ENCODE results near the gene PCBP3. TPM values are rescaled to one million over a fixed set of nuclear protein-coding genes. Genes with fewer than 3 reads are reported as not detected.

Gene PCBP3
- total and polyA plus RNA-seq, 4 donors: 0.36 to 1.6 (median 0.42) TPM

- WGBS: 91% methylated on average over 17 of the region's 17 CpGs
- no peak for DNase-seq (ENCODE audit: low spot score)
- H3K9me3 ChIP-seq (ENCODE audit: control insufficient read depth in 4 of 4, low read length in 3 of 4): peaks cover 0 to 4% (median 0%) of the 10 kb centered on the region in 4 donors
- H3K4me3 ChIP-seq (ENCODE audit: low read depth in 1 of 3, low read length in 3 of 3): no peak overlapping the region
- no peaks in the 10 kb centered on the region for H3K27me3 ChIP-seq (ENCODE audit: control insufficient read depth in 4 of 4, insufficient read depth in 4 of 4, low read length in 3 of 4)
- H3K27ac ChIP-seq (ENCODE audit: low read depth in 1 of 2, low read length in 2 of 2): no peak overlapping the region
- TF ChIP-seq ATF3 (IDR thresholded peaks at IDR 0.05) (no peak), JUND (IDR thresholded peaks at IDR 0.05) (no peak)
- no peaks in the 10 kb centered on the region for H3K4me1 ChIP-seq (ENCODE audit: control insufficient read depth in 4 of 4, insufficient read depth in 4 of 4, low read length in 3 of 4)
- no peaks in the 10 kb centered on the region for H3K36me3 ChIP-seq (ENCODE audit: control insufficient read depth in 4 of 4, insufficient read depth in 3 of 4, low read depth in 1 of 4, low read length in 3 of 4)
- H3K9ac ChIP-seq (ENCODE audit: low read depth in 1 of 2, low read length in 2 of 2): no peak overlapping the region
Measured at GRCh38 chr21:45938811-45939520, 295.4 kb downstream of the PCBP3 start.

- TF ChIP-seq RXRA (IDR thresholded peaks at IDR 0.05) (no peak), RAD21 (IDR thresholded peaks at IDR 0.05) (no peak)
- Histone ChIP-seq H3K9ac (ENCODE audit: low read depth in 1 of 2, low read length in 2 of 2) (no peak overlapping the region), H3K4me1 (ENCODE audit: control insufficient read depth in 4 of 4, insufficient read depth in 4 of 4, low read length in 3 of 4) (no peaks in the 10 kb centered on the region), H3K4me3 (ENCODE audit: low read depth in 1 of 3, low read length in 3 of 3) (no peak overlapping the region), H3K27me3 (ENCODE audit: control insufficient read depth in 4 of 4, insufficient read depth in 4 of 4, low read length in 3 of 4) (no peaks in the 10 kb centered on the region), H3K9me3 (ENCODE audit: control insufficient read depth in 4 of 4, low read length in 3 of 4) (peaks cover 0 to 4% (median 0%) of the 10 kb centered on the region in 4 donors), H3K27ac (ENCODE audit: low read depth in 1 of 2, low read length in 2 of 2) (no peak overlapping the region), H3K36me3 (ENCODE audit: control insufficient read depth in 4 of 4, insufficient read depth in 3 of 4, low read depth in 1 of 4, low read length in 3 of 4) (no peaks in the 10 kb centered on the region)
- WGBS: 85% methylated on average over 15 of the region's 15 CpGs
- no peak for DNase-seq (ENCODE audit: low spot score)
Measured at GRCh38 chr21:45939521-45940045, 296.1 kb downstream of the PCBP3 start.

- WGBS: 94% methylated on average over 20 of the region's 20 CpGs
- TF ChIP-seq YY1 (IDR thresholded peaks at IDR 0.05) (no peak), REST (IDR thresholded peaks at IDR 0.05) (no peak), HNF4A (conservative IDR thresholded peaks at IDR 0.05) (no peak), MAX (IDR thresholded peaks at IDR 0.05) (no peak), CTCF (IDR thresholded peaks at IDR 0.05; ENCODE audit: low read depth, low read length, missing input control) (no peak), SP1 (IDR thresholded peaks at IDR 0.05) (no peak), RXRA (IDR thresholded peaks at IDR 0.05) (no peak), EGR1 (IDR thresholded peaks at IDR 0.05; ENCODE audit: low read depth in 2 of 2) (no peak), RAD21 (IDR thresholded peaks at IDR 0.05) (no peak), JUND (IDR thresholded peaks at IDR 0.05) (no peak), FOXA2 (IDR thresholded peaks at IDR 0.05) (no peak), TAF1 (conservative IDR thresholded peaks at IDR 0.05) (no peak), GABPA (IDR thresholded peaks at IDR 0.05 in 1 of 2, conservative IDR thresholded peaks at IDR 0.05 in 1 of 2) (no peak), ZBTB33 (IDR thresholded peaks at IDR 0.05) (no peak), ATF3 (IDR thresholded peaks at IDR 0.05) (no peak), HNF4G (IDR thresholded peaks at IDR 0.05) (no peak)
- no peaks in the 10 kb centered on the region for H3K4me1 ChIP-seq (ENCODE audit: control insufficient read depth in 4 of 4, insufficient read depth in 4 of 4, low read length in 3 of 4)
Measured at GRCh38 chr21:45940091-45940490, 296.6 kb downstream of the PCBP3 start.

More at GRCh38 chr21:45940091-45940490, 296.6 kb downstream of the PCBP3 start:
- H3K27ac ChIP-seq (ENCODE audit: low read depth in 1 of 2, low read length in 2 of 2): no peak overlapping the region
- H3K9ac ChIP-seq (ENCODE audit: low read depth in 1 of 2, low read length in 2 of 2): no peak overlapping the region
- no peak overlapping the region for H3K4me3 ChIP-seq (ENCODE audit: low read depth in 1 of 3, low read length in 3 of 3)
- DNase-seq (ENCODE audit: low spot score): no peak
- no peaks in the 10 kb centered on the region for H3K36me3 ChIP-seq (ENCODE audit: control insufficient read depth in 4 of 4, insufficient read depth in 3 of 4, low read depth in 1 of 4, low read length in 3 of 4)
- H3K9me3 ChIP-seq (ENCODE audit: control insufficient read depth in 4 of 4, low read length in 3 of 4): peaks cover 0 to 4% (median 0%) of the 10 kb centered on the region in 4 donors
- H3K27me3 ChIP-seq (ENCODE audit: control insufficient read depth in 4 of 4, insufficient read depth in 4 of 4, low read length in 3 of 4): no peaks in the 10 kb centered on the region
